Large intestine (tissue), 3 donors: ENCODE results near the gene TMED10. TPM values are rescaled to one million over a fixed set of nuclear protein-coding genes. Genes with fewer than 3 reads are reported as not detected.

ENCODE experiments used
- DNase-seq, 2 donors: peaks; one replicate each; pipeline versions ENCODE4 v3.0.0 to v3.0.0-alpha.2; 2013
- H3K27ac ChIP-seq: one replicate; pipeline ENCODE4 v1.5.1; 2013; ENCODE audit warnings: low read length
- H3K27me3 ChIP-seq: 2 replicates; pipeline ENCODE4 v1.6.1; 2013; ENCODE audit warnings: low read length; ENCODE audit not compliant: control insufficient read depth, insufficient read depth
- H3K36me3 ChIP-seq: 2 replicates; pipeline ENCODE4 v1.6.1; 2013; ENCODE audit warnings: low read length; ENCODE audit not compliant: control insufficient read depth, insufficient read depth
- H3K4me1 ChIP-seq: one replicate; pipeline ENCODE4 v1.6.1; 2013; ENCODE audit warnings: low read length; ENCODE audit not compliant: control insufficient read depth, insufficient read depth
- H3K4me3 ChIP-seq: one replicate; pipeline ENCODE4 v1.5.1; 2013; ENCODE audit warnings: low read length
- H3K9me3 ChIP-seq: one replicate; pipeline ENCODE4 v1.6.1; 2013; ENCODE audit warnings: mild to moderate bottlenecking, low read depth, low read length, moderate library complexity; ENCODE audit not compliant: control insufficient read depth
- WGBS: methylation state at CpG from one replicate; pipeline ENCODE4 v1.1.5; 2013; ENCODE audit warnings: low lambda C conversion rate; ENCODE audit not compliant: insufficient coverage; 5-methylcytosine and 5-hydroxymethylcytosine counted together
- polyA plus RNA-seq: library from polyadenylated mRNA; unstranded; fragments of 120-200 nt; gene quantifications from one replicate; pipeline ENCODE4 v1.2.1, GENCODE V29; 2013

The TMED10 gene
- polyA plus RNA-seq, 1 donor, result 194 TPM

GRCh38 chr14:75120541-75121291 lies 55.7 kb downstream of the TMED10 start:
- Histone ChIP-seq H3K9me3 (no peaks in the 10 kb centered on the region), H3K27ac (no peak overlapping the region), H3K4me1 (peaks cover under 1% of the 10 kb centered on the region), H3K36me3 (peaks cover 41% of the 10 kb centered on the region), H3K27me3 (no peaks in the 10 kb centered on the region), H3K4me3 (no peak overlapping the region)
- WGBS, result 60% methylated on average over 1 of the region's 3 CpGs
- DNase-seq, result no peak

- no peak for DNase-seq
- H3K27ac ChIP-seq, result no peak overlapping the region
- WGBS, result 100% methylated on average over 2 of the region's 2 CpGs
- no peak overlapping the region for H3K4me3 ChIP-seq
- H3K27me3 ChIP-seq, result no peaks in the 10 kb centered on the region
- no peaks in the 10 kb centered on the region for H3K4me1 ChIP-seq
- peaks cover 52% of the 10 kb centered on the region for H3K36me3 ChIP-seq
- no peaks in the 10 kb centered on the region for H3K9me3 ChIP-seq
Measured at GRCh38 chr14:75119056-75119455, 57.4 kb downstream of the TMED10 start.

GRCh38 chr14:75113932-75114539 lies 62.4 kb downstream of the TMED10 start:
- Histone ChIP-seq H3K36me3 (peaks cover 81% of the 10 kb centered on the region), H3K9me3 (no peaks in the 10 kb centered on the region), H3K4me1 (no peaks in the 10 kb centered on the region), H3K27me3 (no peaks in the 10 kb centered on the region), H3K27ac (no peak overlapping the region), H3K4me3 (no peak overlapping the region)
- DNase-seq, result no peak
- no CpG with 5 or more reads among the region's 5 CpGs for WGBS

GRCh38 chr14:75109877-75110276 lies 66.5 kb downstream of the TMED10 start:
- DNase-seq, result no peak
- Histone ChIP-seq H3K27ac (no peak overlapping the region), H3K4me1 (no peaks in the 10 kb centered on the region), H3K27me3 (no peaks in the 10 kb centered on the region), H3K36me3 (peaks cover 81% of the 10 kb centered on the region), H3K4me3 (no peak overlapping the region), H3K9me3 (no peaks in the 10 kb centered on the region)
- WGBS, result no CpG with 5 or more reads among the region's 2 CpGs

DNA sequence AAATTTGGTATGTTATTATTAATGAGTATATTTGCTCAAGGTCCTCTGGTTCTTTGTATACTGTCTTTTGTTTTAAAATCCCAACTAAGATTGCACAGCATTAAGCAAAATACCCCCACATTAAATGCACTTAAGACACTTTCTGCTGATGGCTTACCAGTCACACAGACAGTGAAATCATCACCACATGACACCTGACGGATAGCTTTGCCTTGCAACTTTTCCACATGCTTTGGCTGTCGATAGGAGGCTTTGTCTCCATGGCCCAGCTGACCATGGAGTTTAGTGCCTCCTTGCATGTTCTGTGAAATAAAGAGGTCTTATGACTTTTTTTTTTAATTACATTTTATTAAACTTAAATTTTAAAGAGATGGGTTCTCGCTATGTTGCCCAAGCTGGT lies 69.2 kb downstream of the TMED10 start:
- no peaks in the 10 kb centered on the region for H3K9me3 ChIP-seq
- WGBS, result no CpG with 5 or more reads among the region's 3 CpGs
- no peaks in the 10 kb centered on the region for H3K4me1 ChIP-seq
- no peak overlapping the region for H3K27ac ChIP-seq
- no peak overlapping the region for H3K4me3 ChIP-seq
- H3K27me3 ChIP-seq, result no peaks in the 10 kb centered on the region
- H3K36me3 ChIP-seq, result peaks cover 71% of the 10 kb centered on the region
- no peak for DNase-seq

DNA sequence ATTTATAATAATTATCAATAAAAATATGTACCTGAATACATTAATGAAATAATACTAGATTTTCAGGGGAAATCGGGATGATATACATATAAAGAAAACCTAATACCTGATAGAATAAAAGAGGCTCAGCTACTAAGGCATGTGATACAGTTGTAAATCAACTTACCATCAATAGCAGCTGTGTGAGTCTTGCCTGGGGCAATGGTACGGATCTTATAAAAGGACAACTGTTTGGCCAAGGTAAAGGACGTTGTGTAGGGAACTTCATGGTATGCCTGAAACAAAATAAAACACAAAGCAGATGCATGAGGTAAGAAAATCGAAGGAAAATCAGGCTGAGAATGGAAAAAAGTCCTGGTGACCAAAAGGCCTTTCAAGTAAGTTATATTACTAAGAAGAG lies 74.9 kb downstream of the TMED10 start:
- no peak for DNase-seq
- Histone ChIP-seq H3K4me1 (peaks cover 16% of the 10 kb centered on the region), H3K27me3 (no peaks in the 10 kb centered on the region), H3K27ac (no peak overlapping the region), H3K9me3 (no peaks in the 10 kb centered on the region), H3K4me3 (no peak overlapping the region), H3K36me3 (peaks cover 70% of the 10 kb centered on the region)
- WGBS, result 100% methylated on average over 2 of the region's 4 CpGs

GRCh38 chr14:75098682-75099081 lies 77.7 kb downstream of the TMED10 start:
- H3K27me3 ChIP-seq, result no peaks in the 10 kb centered on the region
- H3K27ac ChIP-seq, result peak overlapping the region; percentile 13
- no peaks in the 10 kb centered on the region for H3K9me3 ChIP-seq
- DNase-seq, result no peak
- no CpG with 5 or more reads among the region's 1 CpG for WGBS
- no peak overlapping the region for H3K4me3 ChIP-seq
- peaks cover 16% of the 10 kb centered on the region for H3K4me1 ChIP-seq
- peaks cover 74% of the 10 kb centered on the region for H3K36me3 ChIP-seq

GRCh38 chr14:75098212-75098611 lies 78.2 kb downstream of the TMED10 start:
- Histone ChIP-seq H3K36me3 (peaks cover 70% of the 10 kb centered on the region), H3K27me3 (no peaks in the 10 kb centered on the region), H3K4me3 (no peak overlapping the region), H3K9me3 (no peaks in the 10 kb centered on the region), H3K27ac (peak overlapping the region; percentile 13), H3K4me1 (peaks cover 16% of the 10 kb centered on the region)
- DNase-seq, result peak; percentile 12 to 68

DNA sequence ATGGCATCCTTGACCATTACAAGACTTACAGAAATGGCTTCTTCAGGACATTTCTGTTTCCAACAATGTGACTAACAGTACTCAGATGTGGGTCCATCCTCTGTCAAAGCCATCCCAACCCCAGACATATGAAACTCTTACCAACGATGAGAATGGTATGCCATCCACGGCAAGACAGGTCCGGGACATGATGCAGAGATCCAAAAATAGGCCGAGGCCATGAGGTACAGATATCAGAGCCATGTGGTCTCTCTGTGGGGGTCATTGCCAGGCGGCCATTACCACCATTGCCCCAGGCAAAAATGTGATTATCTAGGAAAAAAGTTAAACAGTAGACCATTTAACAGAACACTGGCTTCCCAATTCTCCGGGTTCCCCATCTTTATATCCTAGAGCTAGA lies 79.5 kb downstream of the TMED10 start:
- no peaks in the 10 kb centered on the region for H3K27me3 ChIP-seq
- DNase-seq, result no peak
- no peak overlapping the region for H3K27ac ChIP-seq
- 100% methylated on average over 1 of the region's 6 CpGs for whole genome bisulfite sequencing
- no peak overlapping the region for H3K4me3 ChIP-seq
- H3K9me3 ChIP-seq, result no peaks in the 10 kb centered on the region
- peaks cover 16% of the 10 kb centered on the region for H3K4me1 ChIP-seq
- peaks cover 70% of the 10 kb centered on the region for H3K36me3 ChIP-seq

- H3K36me3 ChIP-seq, result peaks cover 69% of the 10 kb centered on the region
- no peaks in the 10 kb centered on the region for H3K27me3 ChIP-seq
- H3K27ac ChIP-seq, result no peak overlapping the region
- H3K4me3 ChIP-seq, result no peak overlapping the region
- DNase-seq, result no peak
- peaks cover 16% of the 10 kb centered on the region for H3K4me1 ChIP-seq
- no CpG with 5 or more reads among the region's 4 CpGs for WGBS
- H3K9me3 ChIP-seq, result no peaks in the 10 kb centered on the region
Measured at GRCh38 chr14:75095690-75096089, 80.7 kb downstream of the TMED10 start.

DNA sequence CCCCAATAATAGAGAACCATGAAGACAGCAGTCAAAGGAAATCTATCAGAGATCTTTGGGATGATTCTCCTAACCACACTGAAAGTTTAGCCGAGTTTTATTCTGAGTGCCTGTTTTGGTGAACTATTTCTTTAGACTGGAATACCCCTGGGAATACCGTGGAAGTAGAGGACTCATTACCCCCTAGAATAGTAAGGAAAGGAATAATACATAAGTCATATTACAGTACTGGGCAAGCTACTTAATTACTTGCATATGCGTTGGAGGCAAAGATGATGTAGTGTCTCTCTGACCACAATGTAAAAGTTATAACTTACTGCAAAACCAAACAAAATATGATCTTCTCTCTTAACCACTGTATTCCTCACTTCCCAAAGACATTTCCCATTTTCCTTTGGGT lies 81.5 kb downstream of the TMED10 start:
- H3K9me3 ChIP-seq, result no peaks in the 10 kb centered on the region
- H3K4me1 ChIP-seq, result peaks cover 16% of the 10 kb centered on the region
- H3K4me3 ChIP-seq, result no peak overlapping the region
- no CpG with 5 or more reads among the region's 3 CpGs for WGBS
- no peaks in the 10 kb centered on the region for H3K27me3 ChIP-seq
- no peak overlapping the region for H3K27ac ChIP-seq
- DNase-seq, result no peak
- H3K36me3 ChIP-seq, result peaks cover 66% of the 10 kb centered on the region
